ENCODE measurements around the gene MPRIP.

The MPRIP gene

DNA sequence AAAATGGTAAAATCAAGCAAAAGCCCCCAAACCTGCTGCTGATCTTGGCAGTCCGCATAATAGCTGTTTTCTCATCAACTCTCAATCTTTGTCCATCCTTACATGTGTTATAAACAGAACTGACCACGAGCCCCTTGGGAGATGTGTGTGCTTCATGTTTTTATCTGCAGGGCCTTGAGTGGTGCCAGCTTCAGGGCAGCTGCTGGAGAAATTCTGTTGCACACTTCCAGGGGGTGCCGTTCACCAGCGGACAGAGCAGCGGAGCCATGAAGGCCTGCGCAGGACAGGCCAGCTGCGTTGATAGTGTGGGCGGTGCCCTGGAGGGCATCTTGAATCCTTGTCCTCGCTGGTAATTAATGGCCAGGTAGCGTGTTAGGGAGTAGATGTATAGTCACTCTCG, 20.1 kb downstream of the MPRIP start:
- H3K4me3 ChIP-seq (ENCODE audit: low read depth, low read length): no peak overlapping the region
- CTCF ChIA-PET: interaction anchor here (0.9 to 1.4 kb wide), 3 partner anchors 9 to 13 kb away, joined by 3 to 4 read pairs (median 3); no protein-coding TSS in a partner anchor
- POLR2A ChIA-PET: no interaction called here
- TF ChIP-seq, protein P1, sequence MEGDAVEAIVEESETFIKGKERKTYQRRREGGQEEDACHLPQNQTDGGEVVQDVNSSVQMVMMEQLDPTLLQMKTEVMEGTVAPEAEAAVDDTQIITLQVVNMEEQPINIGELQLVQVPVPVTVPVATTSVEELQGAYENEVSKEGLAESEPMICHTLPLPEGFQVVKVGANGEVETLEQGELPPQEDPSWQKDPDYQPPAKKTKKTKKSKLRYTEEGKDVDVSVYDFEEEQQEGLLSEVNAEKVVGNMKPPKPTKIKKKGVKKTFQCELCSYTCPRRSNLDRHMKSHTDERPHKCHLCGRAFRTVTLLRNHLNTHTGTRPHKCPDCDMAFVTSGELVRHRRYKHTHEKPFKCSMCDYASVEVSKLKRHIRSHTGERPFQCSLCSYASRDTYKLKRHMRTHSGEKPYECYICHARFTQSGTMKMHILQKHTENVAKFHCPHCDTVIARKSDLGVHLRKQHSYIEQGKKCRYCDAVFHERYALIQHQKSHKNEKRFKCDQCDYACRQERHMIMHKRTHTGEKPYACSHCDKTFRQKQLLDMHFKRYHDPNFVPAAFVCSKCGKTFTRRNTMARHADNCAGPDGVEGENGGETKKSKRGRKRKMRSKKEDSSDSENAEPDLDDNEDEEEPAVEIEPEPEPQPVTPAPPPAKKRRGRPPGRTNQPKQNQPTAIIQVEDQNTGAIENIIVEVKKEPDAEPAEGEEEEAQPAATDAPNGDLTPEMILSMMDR (IDR thresholded peaks at IDR 0.05; ENCODE audit: insufficient read depth, low read length, missing control alignments): no peak
- no peak for DNase-seq (ENCODE audit: low read depth, low spot score)

DNA sequence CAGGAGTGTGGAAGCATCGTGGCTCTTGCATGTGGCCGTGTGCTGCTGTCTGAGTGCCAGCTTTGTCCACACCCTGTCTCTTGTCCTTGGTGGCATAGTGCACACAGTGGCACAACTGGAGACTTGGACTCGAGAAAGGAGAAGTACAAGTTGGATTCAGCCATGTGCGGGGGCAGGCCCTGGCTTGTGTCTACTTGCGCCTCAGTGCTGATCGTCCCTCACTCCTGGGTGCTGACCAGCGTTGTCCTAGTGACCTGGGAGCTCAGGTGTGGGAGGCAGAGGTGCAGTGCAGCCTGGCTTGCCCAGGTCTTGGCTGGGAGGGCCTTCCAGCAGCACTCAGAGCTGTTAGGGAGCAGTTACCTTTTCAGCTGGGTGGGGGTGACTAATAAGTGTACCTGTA, 20.6 kb downstream of the MPRIP start:
- H3K4me3 ChIP-seq (ENCODE audit: low read depth, low read length): no peak overlapping the region
- ChIA-PET POLR2A (no interaction called here), CTCF (interaction anchor here (0.9 to 1.4 kb wide), 3 partner anchors 9 to 12 kb away, joined by 3 to 4 read pairs (median 3); no protein-coding TSS in a partner anchor)
- DNase-seq (ENCODE audit: low read depth, low spot score): no peak
- TF ChIP-seq, protein P1 (IDR thresholded peaks at IDR 0.05; ENCODE audit: insufficient read depth, low read length, missing control alignments): no peak

DNA sequence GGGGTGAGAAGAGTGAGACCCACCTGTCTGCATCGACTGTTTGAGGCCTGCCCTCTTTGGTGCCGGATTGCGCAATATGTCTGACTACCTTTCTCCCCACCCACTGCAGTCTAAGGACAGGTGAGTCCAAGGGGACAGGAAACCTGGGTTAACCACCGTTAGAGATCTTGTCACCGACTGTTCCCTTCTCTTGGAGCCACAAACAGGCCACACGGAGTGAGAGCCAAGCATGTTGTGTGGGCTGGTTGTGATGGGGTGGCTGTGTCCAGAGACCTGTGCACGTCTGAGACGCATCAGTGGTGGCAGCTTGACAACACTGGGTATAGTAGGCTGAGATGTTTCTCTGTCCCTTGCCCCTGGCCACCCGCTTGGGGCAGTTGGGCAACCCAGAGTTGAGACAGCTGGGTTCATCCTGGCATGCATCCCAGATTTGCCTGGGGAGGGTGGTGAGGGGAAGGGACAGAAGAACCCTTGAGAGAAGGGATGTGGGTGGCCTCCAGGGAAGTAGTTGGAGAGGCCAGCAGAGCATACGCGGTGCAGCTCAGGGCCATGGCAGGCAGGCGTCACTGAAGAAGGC, 21.4 kb downstream of the MPRIP start:
- no peak overlapping the region for H3K4me3 ChIP-seq (ENCODE audit: low read depth, low read length)
- no peak for DNase-seq (ENCODE audit: low read depth, low spot score)
- ChIA-PET CTCF (no interaction called here), POLR2A (no interaction called here)
- TF ChIP-seq, protein P1 (IDR thresholded peaks at IDR 0.05; ENCODE audit: insufficient read depth, low read length, missing control alignments): no peak

DNA sequence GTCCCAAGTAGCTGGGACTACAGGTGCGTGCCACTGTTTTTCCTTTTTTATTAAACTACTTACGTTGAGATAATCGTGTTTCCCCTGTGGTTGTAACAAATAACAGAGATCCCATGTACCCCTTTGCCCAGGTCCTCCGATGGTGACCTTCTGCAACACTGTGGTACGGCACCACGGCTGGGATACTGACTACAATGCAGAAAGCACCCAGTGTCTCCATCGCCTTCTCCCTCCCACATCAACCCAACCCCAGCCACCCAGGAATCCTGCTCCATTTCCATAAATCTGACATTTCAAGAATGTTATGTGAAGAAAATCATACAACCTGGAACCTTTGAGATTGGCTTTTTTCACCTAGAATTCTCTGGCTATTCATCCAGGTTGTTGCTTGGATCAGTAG, 22.1 kb downstream of the MPRIP start:
- H3K4me3 ChIP-seq (ENCODE audit: low read depth, low read length): no peak overlapping the region
- DNase-seq (ENCODE audit: low read depth, low spot score): no peak
- ChIA-PET POLR2A (no interaction called here), CTCF (no interaction called here)
- TF ChIP-seq, protein P1 (IDR thresholded peaks at IDR 0.05; ENCODE audit: insufficient read depth, low read length, missing control alignments): no peak

DNA sequence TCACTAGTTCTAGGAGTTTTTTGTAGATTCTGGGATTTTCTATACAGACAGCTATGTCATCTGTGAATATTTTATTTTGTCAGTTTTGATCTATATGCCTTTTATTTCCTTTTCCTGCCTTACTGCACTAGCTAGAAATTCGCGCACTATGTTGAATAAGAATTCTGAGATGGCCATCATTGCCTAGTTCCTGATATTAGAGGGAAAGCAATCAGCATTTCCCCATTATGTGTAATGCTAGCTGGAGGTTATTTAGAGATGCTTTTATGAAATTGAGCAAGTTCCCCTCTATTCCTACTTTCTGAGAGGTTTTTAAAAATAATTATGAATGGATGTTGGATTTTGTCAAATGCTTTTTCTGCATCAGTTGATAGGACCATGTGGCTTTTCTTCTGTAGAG, 23.8 kb downstream of the MPRIP start:
- no peak for DNase-seq (ENCODE audit: low read depth, low spot score)
- H3K4me3 ChIP-seq (ENCODE audit: low read depth, low read length): no peak overlapping the region
- TF ChIP-seq, protein P1 (IDR thresholded peaks at IDR 0.05; ENCODE audit: insufficient read depth, low read length, missing control alignments): no peak
- POLR2A ChIA-PET: no interaction called here
- CTCF ChIA-PET: interaction anchor here (1.1 kb wide), 1 partner anchor 67 kb away, joined by 3 read pairs; no protein-coding TSS in a partner anchor

DNA sequence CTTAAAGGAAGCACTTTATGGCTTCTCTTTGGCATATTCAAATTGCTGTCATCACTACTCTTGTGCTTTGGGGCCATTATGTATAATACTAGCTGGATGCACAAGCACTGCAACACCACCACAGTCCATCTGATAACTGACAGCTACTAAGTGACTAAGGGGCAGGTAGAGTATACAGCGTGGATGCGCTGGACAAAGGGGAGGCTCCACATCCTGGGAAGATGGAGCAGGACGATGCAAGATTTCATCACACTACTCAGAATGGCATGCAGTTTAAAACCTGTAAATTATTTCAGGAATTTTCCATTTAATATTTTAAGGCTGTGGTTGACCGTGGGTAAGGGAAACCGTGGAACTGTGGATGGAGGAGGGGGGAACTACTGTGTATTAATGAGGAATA, 25.0 kb downstream of the MPRIP start:
- no peak overlapping the region for H3K4me3 ChIP-seq (ENCODE audit: low read depth, low read length)
- ChIA-PET POLR2A (no interaction called here), CTCF (interaction anchor here (1.1 kb wide), 2 partner anchors 9 to 68 kb away, joined by 3 to 4 read pairs; no protein-coding TSS in a partner anchor)
- no peak for DNase-seq (ENCODE audit: low read depth, low spot score)
- TF ChIP-seq, protein P1 (IDR thresholded peaks at IDR 0.05; ENCODE audit: insufficient read depth, low read length, missing control alignments): no peak

Data from AG04449 (cell line).